ENCODE data around the gene RNU1-3.
"Not testable (repeated sequence)": the region's sequence is repeated elsewhere in the genome, so short reads cannot be mapped to it uniquely, and the experiment has no call there.

DNA sequence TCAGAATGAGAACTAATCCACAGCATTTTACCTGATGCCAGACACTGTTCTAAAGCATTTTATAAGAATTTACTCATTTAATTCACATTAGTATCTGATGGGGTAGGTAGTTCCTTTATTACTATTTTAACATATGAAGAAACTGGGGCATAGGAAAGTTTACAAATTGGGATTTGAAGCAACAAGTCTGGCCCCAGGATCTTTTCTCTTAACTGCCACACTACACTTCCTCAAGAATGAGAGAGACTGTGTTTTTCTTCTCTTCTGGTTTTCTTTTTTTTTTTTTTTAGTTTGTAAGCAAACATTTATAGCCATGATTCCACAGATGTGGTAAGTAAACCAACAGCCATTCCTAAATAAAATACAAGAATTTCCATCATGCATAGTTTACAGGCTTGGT, 16.1 kb upstream of the RNU1-3 start:
- not testable (repeated sequence) for TF ChIP-seq POLR2A (IDR thresholded peaks at IDR 0.05)
- TF ChIP-seq, protein P1, sequence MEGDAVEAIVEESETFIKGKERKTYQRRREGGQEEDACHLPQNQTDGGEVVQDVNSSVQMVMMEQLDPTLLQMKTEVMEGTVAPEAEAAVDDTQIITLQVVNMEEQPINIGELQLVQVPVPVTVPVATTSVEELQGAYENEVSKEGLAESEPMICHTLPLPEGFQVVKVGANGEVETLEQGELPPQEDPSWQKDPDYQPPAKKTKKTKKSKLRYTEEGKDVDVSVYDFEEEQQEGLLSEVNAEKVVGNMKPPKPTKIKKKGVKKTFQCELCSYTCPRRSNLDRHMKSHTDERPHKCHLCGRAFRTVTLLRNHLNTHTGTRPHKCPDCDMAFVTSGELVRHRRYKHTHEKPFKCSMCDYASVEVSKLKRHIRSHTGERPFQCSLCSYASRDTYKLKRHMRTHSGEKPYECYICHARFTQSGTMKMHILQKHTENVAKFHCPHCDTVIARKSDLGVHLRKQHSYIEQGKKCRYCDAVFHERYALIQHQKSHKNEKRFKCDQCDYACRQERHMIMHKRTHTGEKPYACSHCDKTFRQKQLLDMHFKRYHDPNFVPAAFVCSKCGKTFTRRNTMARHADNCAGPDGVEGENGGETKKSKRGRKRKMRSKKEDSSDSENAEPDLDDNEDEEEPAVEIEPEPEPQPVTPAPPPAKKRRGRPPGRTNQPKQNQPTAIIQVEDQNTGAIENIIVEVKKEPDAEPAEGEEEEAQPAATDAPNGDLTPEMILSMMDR (IDR thresholded peaks at IDR 0.05) = not testable (repeated sequence)
